K562 (cell line): ENCODE data around the gene SNRNP70. TPM values are rescaled to one million over a fixed set of nuclear protein-coding genes. Genes with fewer than 3 reads are reported as not detected.

Experiments
- ATF1 ChIP-seq, 2 experiments: fragments of 450-650 bp in 1 of 2; IDR thresholded peaks; 2 replicates each; pipeline ENCODE4 v1.6.1; 2016; ENCODE audit warnings: missing compliant biosample characterization in 1 of 2, missing genetic modification characterization in 1 of 2
- CBX8 ChIP-seq: fragments of 200-600 bp; sonication (generic); IDR thresholded peaks from 2 replicates; pipeline ENCODE4 v1.6.1; 2012; ENCODE audit warnings: borderline replicate concordance, mixed run types, low read depth, mild to moderate bottlenecking, moderate library complexity, mixed read lengths, low read length, control low read depth, inconsistent platforms; ENCODE audit not compliant: poor library complexity, severe bottlenecking; ENCODE audit errors: extremely low read depth
- CHD4 ChIP-seq: fragments of 200-600 bp; sonication (generic); IDR thresholded peaks from 3 replicates; pipeline ENCODE4 v1.6.1; 2012; ENCODE audit warnings: low read depth, mild to moderate bottlenecking, mixed read lengths, low read length, inconsistent platforms; ENCODE audit not compliant: insufficient read depth, insufficient replicate concordance, poor library complexity, severe bottlenecking
- GATAD2A ChIP-seq: fragments of 450-650 bp; IDR thresholded peaks from 2 replicates; pipeline ENCODE4 v1.6.1; 2017
- HLTF ChIP-seq: fragments of 450-650 bp; IDR thresholded peaks from 2 replicates; pipeline ENCODE4 v1.6.1; 2016
- MEIS2 ChIP-seq: fragments of 450-650 bp; IDR thresholded peaks from 2 replicates; pipeline ENCODE4 v1.6.1; 2014; ENCODE audit warnings: mild to moderate bottlenecking; ENCODE audit not compliant: partially characterized antibody
- SMAD3 ChIP-seq: fragments of 450-650 bp; formaldehyde crosslinking; conservative IDR thresholded peaks from 2 replicates; pipeline ENCODE4 v1.4.0; 2020; ENCODE audit warnings: mild to moderate bottlenecking
- SMARCC2 ChIP-seq: fragments of 450-650 bp; IDR thresholded peaks from 2 replicates; pipeline ENCODE4 v1.6.1; 2017; ENCODE audit warnings: antibody characterized with exemption, moderate library complexity, mild to moderate bottlenecking, low read depth
- SREBF1 ChIP-seq: fragments of 150-350 bp; IDR thresholded peaks from 2 replicates; pipeline ENCODE4 v1.6.1; 2014; ENCODE audit warnings: antibody characterized with exemption, low read depth, low read length, borderline replicate concordance
- TFAM ChIP-seq: fragments of 250-450 bp; sonication (Bioruptor Pico); conservative IDR thresholded peaks from 2 replicates; pipeline ENCODE4 v1.5.0; 2021; ENCODE audit warnings: mild to moderate bottlenecking, moderate library complexity
- ZMIZ1 ChIP-seq, 2 experiments: fragments of 150-350 bp in 1 of 2; IDR thresholded peaks; 2 replicates each; pipeline ENCODE4 v1.6.1; 2012 to 2016; ENCODE audit warnings: low read depth in 2 of 2, low read length in 2 of 2, mild to moderate bottlenecking in 1 of 2, moderate library complexity in 1 of 2
- polyA plus RNA-seq, 8 experiments: library from polyadenylated mRNA; depleted of rRNA in 4 of 8; stranded (reverse) in 5 of 8; unstranded in 3 of 8; fragments of >200 nt; fragmentation: Nextera tagmentation in 2 of 8; fragmentation: Illumina TruSeq in 1 of 8; extraction: Ambion mirVana in 2 of 8; extraction: Trizol in 1 of 8; gene quantifications; 2 replicates each; pipeline versions ENCODE4 v1.2.1 to v1.2.3, GENCODE V29; 2011 to 2014; ENCODE audit warnings: inconsistent platforms in 1 of 8, missing spikeins in 1 of 8
- total RNA-seq, 7 experiments: library from RNA; depleted of rRNA in 6 of 7; stranded (reverse); fragments of >200 nt in 6 of 7; fragmentation: Illumina TruSeq in 2 of 7; extraction: Trizol in 2 of 7; gene quantifications; 2 replicates each; pipeline versions ENCODE4 v1.2.1 to v1.2.3, GENCODE V29; 2011 to 2021; ENCODE audit warnings: low replicate concordance in 1 of 7
- TF ChIP-seq, protein P1 (sequence below): fragments of 450-650 bp; formaldehyde crosslinking; IDR thresholded peaks from 2 replicates; pipeline ENCODE4 v1.4.0; 2020; ENCODE audit warnings: mild to moderate bottlenecking
- TF ChIP-seq, protein P2 (sequence below): fragments of 450-650 bp; IDR thresholded peaks from 2 replicates; pipeline ENCODE4 v1.6.1; 2016; ENCODE audit warnings: borderline replicate concordance
- TF ChIP-seq, protein P3 (sequence below): sonication (generic); formaldehyde crosslinking; IDR thresholded peaks from 2 replicates; pipeline ENCODE4 v1.8.0; 2023; ENCODE audit warnings: mild to moderate bottlenecking, missing genetic modification reagents

The SNRNP70 gene
- total and polyA plus RNA-seq, 9 of the 15 experiments (the other 6 are each of a cell fraction or from before 2014, with no cell fraction given): 2.8 to 496 (median 136) TPM

DNA sequence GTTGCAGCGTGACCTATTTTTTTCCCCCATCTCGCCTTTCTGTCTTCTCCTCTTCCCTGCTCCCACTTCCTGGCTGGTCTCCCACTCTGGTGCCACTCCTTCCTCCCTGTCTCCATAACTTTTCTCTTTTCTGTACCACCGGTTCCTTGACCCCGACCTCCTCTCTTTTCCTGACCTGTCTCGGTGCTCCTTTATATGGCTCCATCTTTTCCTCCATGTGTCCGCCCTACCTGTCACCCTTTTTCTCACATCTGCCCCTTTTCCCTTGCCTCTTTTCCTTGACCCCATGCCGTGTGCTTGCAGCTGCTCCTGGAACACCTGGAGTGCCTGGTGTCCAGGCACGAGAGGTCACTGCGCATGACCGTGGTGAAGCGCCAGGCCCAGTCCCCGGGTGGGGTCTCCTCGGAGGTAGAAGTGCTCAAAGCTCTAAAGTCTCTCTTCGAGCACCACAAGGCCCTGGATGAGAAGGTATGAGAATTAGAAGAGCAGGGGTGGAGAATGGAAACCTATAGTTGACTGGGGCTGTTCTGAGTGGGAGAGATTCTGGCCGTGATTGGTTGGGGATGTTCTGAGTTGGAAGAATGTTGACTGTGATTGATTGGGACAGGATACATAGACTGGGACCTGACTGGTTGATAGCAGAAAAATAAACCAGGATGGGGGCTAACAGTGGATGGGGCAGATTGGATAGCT is 43.4 kb downstream of the SNRNP70 start (continued):
- TF ChIP-seq, protein P1, sequence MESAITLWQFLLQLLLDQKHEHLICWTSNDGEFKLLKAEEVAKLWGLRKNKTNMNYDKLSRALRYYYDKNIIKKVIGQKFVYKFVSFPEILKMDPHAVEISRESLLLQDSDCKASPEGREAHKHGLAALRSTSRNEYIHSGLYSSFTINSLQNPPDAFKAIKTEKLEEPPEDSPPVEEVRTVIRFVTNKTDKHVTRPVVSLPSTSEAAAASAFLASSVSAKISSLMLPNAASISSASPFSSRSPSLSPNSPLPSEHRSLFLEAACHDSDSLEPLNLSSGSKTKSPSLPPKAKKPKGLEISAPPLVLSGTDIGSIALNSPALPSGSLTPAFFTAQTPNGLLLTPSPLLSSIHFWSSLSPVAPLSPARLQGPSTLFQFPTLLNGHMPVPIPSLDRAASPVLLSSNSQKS (CRISPR knock-in tag): no peak
- no peak for TF ChIP-seq CBX8
- TF ChIP-seq SMARCC2: no peak
- TF ChIP-seq, protein P2, sequence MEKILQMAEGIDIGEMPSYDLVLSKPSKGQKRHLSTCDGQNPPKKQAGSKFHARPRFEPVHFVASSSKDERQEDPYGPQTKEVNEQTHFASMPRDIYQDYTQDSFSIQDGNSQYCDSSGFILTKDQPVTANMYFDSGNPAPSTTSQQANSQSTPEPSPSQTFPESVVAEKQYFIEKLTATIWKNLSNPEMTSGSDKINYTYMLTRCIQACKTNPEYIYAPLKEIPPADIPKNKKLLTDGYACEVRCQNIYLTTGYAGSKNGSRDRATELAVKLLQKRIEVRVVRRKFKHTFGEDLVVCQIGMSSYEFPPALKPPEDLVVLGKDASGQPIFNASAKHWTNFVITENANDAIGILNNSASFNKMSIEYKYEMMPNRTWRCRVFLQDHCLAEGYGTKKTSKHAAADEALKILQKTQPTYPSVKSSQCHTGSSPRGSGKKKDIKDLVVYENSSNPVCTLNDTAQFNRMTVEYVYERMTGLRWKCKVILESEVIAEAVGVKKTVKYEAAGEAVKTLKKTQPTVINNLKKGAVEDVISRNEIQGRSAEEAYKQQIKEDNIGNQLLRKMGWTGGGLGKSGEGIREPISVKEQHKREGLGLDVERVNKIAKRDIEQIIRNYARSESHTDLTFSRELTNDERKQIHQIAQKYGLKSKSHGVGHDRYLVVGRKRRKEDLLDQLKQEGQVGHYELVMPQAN: peak; percentile 87; the same call in 1 of the 2 replicates
- TF ChIP-seq SMAD3: no peak
- TF ChIP-seq SREBF1: no peak
- TF ChIP-seq, protein P3, sequence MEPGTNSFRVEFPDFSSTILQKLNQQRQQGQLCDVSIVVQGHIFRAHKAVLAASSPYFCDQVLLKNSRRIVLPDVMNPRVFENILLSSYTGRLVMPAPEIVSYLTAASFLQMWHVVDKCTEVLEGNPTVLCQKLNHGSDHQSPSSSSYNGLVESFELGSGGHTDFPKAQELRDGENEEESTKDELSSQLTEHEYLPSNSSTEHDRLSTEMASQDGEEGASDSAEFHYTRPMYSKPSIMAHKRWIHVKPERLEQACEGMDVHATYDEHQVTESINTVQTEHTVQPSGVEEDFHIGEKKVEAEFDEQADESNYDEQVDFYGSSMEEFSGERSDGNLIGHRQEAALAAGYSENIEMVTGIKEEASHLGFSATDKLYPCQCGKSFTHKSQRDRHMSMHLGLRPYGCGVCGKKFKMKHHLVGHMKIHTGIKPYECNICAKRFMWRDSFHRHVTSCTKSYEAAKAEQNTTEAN (CRISPR knock-in tag): no peak
- peak; percentile 64; the same call in 1 of the 2 replicates for TF ChIP-seq HLTF
- TF ChIP-seq TFAM: no peak
- TF ChIP-seq ZMIZ1 (IDR thresholded peaks at IDR 0.05; ENCODE audit: low read depth in 2 of 2, low read length in 2 of 2): no peak
- no peak for TF ChIP-seq ATF1 (CRISPR knock-in tag; IDR thresholded peaks at IDR 0.05)
- no peak for TF ChIP-seq ATF1 (tag; IDR thresholded peaks at IDR 0.05)
- TF ChIP-seq MEIS2: peak; percentile 80
- no peak for TF ChIP-seq GATAD2A
- no peak for TF ChIP-seq CHD4
